SJSA1 (cell line): ENCODE data around the gene ZEB2. TPM values are rescaled to one million over a fixed set of nuclear protein-coding genes. Genes with fewer than 3 reads are reported as not detected.

Source experiments
- DNase-seq, 2 experiments: peaks; one replicate each; pipeline ENCODE4 v3.0.0-alpha.2; 2015 to 2020; ENCODE audit warnings: low spot score in 2 of 2, low read depth in 1 of 2
- H3K27ac ChIP-seq: fragments of 250-450 bp; sonication (Bioruptor Pico); 2 replicates; pipeline ENCODE4 v1.5.1; 2020; ENCODE audit warnings: mild to moderate bottlenecking, moderate library complexity
- H3K27me3 ChIP-seq: fragments of 250-450 bp; sonication (Bioruptor Pico); replicated peaks from 2 replicates; pipeline ENCODE4 v1.5.1; 2020; ENCODE audit warnings: mild to moderate bottlenecking, moderate library complexity
- H3K36me3 ChIP-seq: fragments of 250-450 bp; sonication (Bioruptor Pico); 2 replicates; pipeline ENCODE4 v1.5.1; 2020; ENCODE audit warnings: mild to moderate bottlenecking
- H3K4me1 ChIP-seq: fragments of 250-450 bp; sonication (Bioruptor Pico); replicated peaks from 2 replicates; pipeline ENCODE4 v1.6.1; 2021; ENCODE audit warnings: mild to moderate bottlenecking
- H3K4me3 ChIP-seq: fragments of 250-450 bp; sonication (Bioruptor Pico); 2 replicates; pipeline ENCODE4 v1.5.1; 2020; ENCODE audit warnings: mild to moderate bottlenecking
- H3K9me3 ChIP-seq: fragments of 250-450 bp; sonication (Bioruptor Pico); replicated peaks from 2 replicates; pipeline ENCODE4 v1.5.1; 2020; ENCODE audit warnings: mild to moderate bottlenecking
- total RNA-seq: library from RNA; depleted of rRNA; stranded (reverse); fragments of >200 nt; shearing (Covaris generic); gene quantifications from 2 replicates; pipeline ENCODE4 v1.2.3, GENCODE V29; 2014

ZEB2 gene
- total RNA-seq, 1 experiment from 2014 or later: 48.0 TPM

GRCh38 chr2:144472911-144473310 is 47.0 kb downstream of the ZEB2 start:
- no peaks in the 10 kb centered on the region for H3K9me3 ChIP-seq
- no peaks in the 10 kb centered on the region for H3K27me3 ChIP-seq
- H3K4me3 ChIP-seq: no peak overlapping the region
- peaks cover 23% of the 10 kb centered on the region for H3K36me3 ChIP-seq
- H3K4me1 ChIP-seq: peaks cover 28% of the 10 kb centered on the region
- DNase-seq: no peak
- H3K27ac ChIP-seq: no peak overlapping the region

- Histone ChIP-seq H3K36me3 (peaks cover 23% of the 10 kb centered on the region), H3K27me3 (no peaks in the 10 kb centered on the region), H3K4me1 (peaks cover 21% of the 10 kb centered on the region), H3K4me3 (no peak overlapping the region), H3K9me3 (no peaks in the 10 kb centered on the region), H3K27ac (no peak overlapping the region)
- no peak for DNase-seq
These were observed 47.9 kb downstream of the ZEB2 start for GRCh38 chr2:144472046-144472412.

- DNase-seq: no peak
- Histone ChIP-seq H3K27me3 (no peaks in the 10 kb centered on the region), H3K9me3 (no peaks in the 10 kb centered on the region), H3K27ac (no peak overlapping the region), H3K36me3 (peaks cover 23% of the 10 kb centered on the region), H3K4me3 (no peak overlapping the region), H3K4me1 (peaks cover 16% of the 10 kb centered on the region)
These were observed 48.4 kb downstream of the ZEB2 start for GRCh38 chr2:144471305-144472045.

GRCh38 chr2:144470816-144471215 is 49.1 kb downstream of the ZEB2 start:
- Histone ChIP-seq H3K36me3 (peaks cover 23% of the 10 kb centered on the region), H3K27ac (no peak overlapping the region), H3K9me3 (no peaks in the 10 kb centered on the region), H3K27me3 (no peaks in the 10 kb centered on the region), H3K4me3 (no peak overlapping the region), H3K4me1 (peaks cover 12% of the 10 kb centered on the region)
- DNase-seq: no peak

GRCh38 chr2:144470334-144470733 is 49.6 kb downstream of the ZEB2 start:
- peaks cover 23% of the 10 kb centered on the region for H3K36me3 ChIP-seq
- H3K27me3 ChIP-seq: no peaks in the 10 kb centered on the region
- peaks cover 12% of the 10 kb centered on the region for H3K4me1 ChIP-seq
- no peak overlapping the region for H3K27ac ChIP-seq
- H3K9me3 ChIP-seq: no peaks in the 10 kb centered on the region
- no peak for DNase-seq
- no peak overlapping the region for H3K4me3 ChIP-seq

GRCh38 chr2:144469798-144470197 is 50.1 kb downstream of the ZEB2 start:
- DNase-seq: no peak
- Histone ChIP-seq H3K4me1 (peaks cover 12% of the 10 kb centered on the region), H3K27ac (no peak overlapping the region), H3K27me3 (no peaks in the 10 kb centered on the region), H3K36me3 (peaks cover 23% of the 10 kb centered on the region), H3K4me3 (no peak overlapping the region), H3K9me3 (no peaks in the 10 kb centered on the region)

- H3K4me1 ChIP-seq: peaks cover 12% of the 10 kb centered on the region
- DNase-seq: no peak
- no peaks in the 10 kb centered on the region for H3K27me3 ChIP-seq
- no peak overlapping the region for H3K27ac ChIP-seq
- no peaks in the 10 kb centered on the region for H3K9me3 ChIP-seq
- H3K4me3 ChIP-seq: no peak overlapping the region
- H3K36me3 ChIP-seq: peaks cover 21% of the 10 kb centered on the region
These were observed 50.9 kb downstream of the ZEB2 start for GRCh38 chr2:144468823-144469595.

GRCh38 chr2:144467502-144468137 is 52.3 kb downstream of the ZEB2 start:
- Histone ChIP-seq H3K4me1 (peaks cover 14% of the 10 kb centered on the region), H3K27me3 (no peaks in the 10 kb centered on the region), H3K27ac (no peak overlapping the region), H3K9me3 (no peaks in the 10 kb centered on the region), H3K4me3 (no peak overlapping the region), H3K36me3 (peaks cover 18% of the 10 kb centered on the region)
- DNase-seq: no peak

- no peak overlapping the region for H3K4me3 ChIP-seq
- H3K4me1 ChIP-seq: peaks cover 23% of the 10 kb centered on the region
- peaks cover 18% of the 10 kb centered on the region for H3K36me3 ChIP-seq
- DNase-seq: no peak
- H3K27me3 ChIP-seq: no peaks in the 10 kb centered on the region
- no peak overlapping the region for H3K27ac ChIP-seq
- no peaks in the 10 kb centered on the region for H3K9me3 ChIP-seq
These were observed 53.3 kb downstream of the ZEB2 start for GRCh38 chr2:144466637-144467036.

GRCh38 chr2:144465749-144466148 is 54.2 kb downstream of the ZEB2 start:
- Histone ChIP-seq H3K9me3 (no peaks in the 10 kb centered on the region), H3K36me3 (peaks cover 12% of the 10 kb centered on the region), H3K4me1 (peaks cover 27% of the 10 kb centered on the region), H3K27ac (no peak overlapping the region), H3K4me3 (no peak overlapping the region), H3K27me3 (no peaks in the 10 kb centered on the region)
- DNase-seq: no peak

- Histone ChIP-seq H3K36me3 (peaks cover 8% of the 10 kb centered on the region), H3K4me1 (peaks cover 31% of the 10 kb centered on the region), H3K4me3 (no peak overlapping the region), H3K9me3 (no peaks in the 10 kb centered on the region), H3K27ac (no peak overlapping the region), H3K27me3 (no peaks in the 10 kb centered on the region)
- DNase-seq: no peak
These were observed 55.2 kb downstream of the ZEB2 start for GRCh38 chr2:144464730-144465129.

GRCh38 chr2:144463266-144463665 is 56.7 kb downstream of the ZEB2 start:
- no peak for DNase-seq
- H3K9me3 ChIP-seq: no peaks in the 10 kb centered on the region
- no peak overlapping the region for H3K27ac ChIP-seq
- peaks cover 43% of the 10 kb centered on the region for H3K4me1 ChIP-seq
- H3K27me3 ChIP-seq: no peaks in the 10 kb centered on the region
- peaks cover 8% of the 10 kb centered on the region for H3K36me3 ChIP-seq
- H3K4me3 ChIP-seq: no peak overlapping the region

- Histone ChIP-seq H3K4me3 (no peak overlapping the region), H3K4me1 (peaks cover 43% of the 10 kb centered on the region), H3K27me3 (no peaks in the 10 kb centered on the region), H3K9me3 (no peaks in the 10 kb centered on the region), H3K36me3 (peaks cover 8% of the 10 kb centered on the region), H3K27ac (peak overlapping the region; percentile 89)
- no peak for DNase-seq
These were observed 57.7 kb downstream of the ZEB2 start for GRCh38 chr2:144462266-144462665.

GRCh38 chr2:144461308-144461766 is 58.6 kb downstream of the ZEB2 start:
- Histone ChIP-seq H3K27me3 (no peaks in the 10 kb centered on the region), H3K36me3 (peaks cover 8% of the 10 kb centered on the region), H3K27ac (peak overlapping the region; percentile 89), H3K4me1 (peaks cover 49% of the 10 kb centered on the region), H3K4me3 (no peak overlapping the region), H3K9me3 (no peaks in the 10 kb centered on the region)
- peak; percentile 77 to 80 for DNase-seq
